HCT116 (cell line): ENCODE measurements around the gene PPIL6. TPM values are rescaled to one million over a fixed set of nuclear protein-coding genes. Genes with fewer than 3 reads are reported as not detected.

ENCODE experiments used
- ATAC-seq: fragments of 200-7000 bp; cut with Tn5 transposase; 2 replicates; pipeline ENCODE4 v1.9.1; 2020; ENCODE audit warnings: mild to moderate bottlenecking, moderate library complexity
- BruUV-seq: library from RNA; stranded (reverse); fragments of 400-500 nt; replicated peaks from 2 replicates; lab custom pipeline; 2021; lab: Mats Ljungman, UMichigan
- CTCF ChIA-PET: fragments of 300-600 bp; sonication (Branson Sonifier 250); formaldehyde crosslinking; loops from one replicate; lab custom pipeline; 2021; ENCODE audit warnings: antibody characterized with exemption; lab: Charles Lee
- POLR2A ChIA-PET: fragments of 300-600, 350-600 bp; sonication (Branson Sonifier 250); formaldehyde crosslinking; loops from one replicate; lab custom pipeline; 2021; ENCODE audit warnings: antibody characterized with exemption; lab: Charles Lee
- RAD21 ChIA-PET, 2 experiments: fragments of 300-600 bp; sonication (Branson Sonifier 250); formaldehyde crosslinking; loops; one replicate each; lab custom pipeline; 2023; ENCODE audit warnings: low total read pairs in 2 of 2; ENCODE audit not compliant: uncharacterized antibody in 2 of 2, unreplicated experiment in 2 of 2, low non-redundant PET in 1 of 2; lab: Charles Lee
- DNase-seq: peaks from one replicate; pipeline ENCODE4 v3.0.0-alpha.2; 2010; ENCODE audit warnings: low read depth, low spot score
- H2AFZ ChIP-seq: fragments of 200-600 bp; shearing (Covaris generic), sonication (generic); 2 replicates; pipeline ENCODE4 v1.6.1; 2017; ENCODE audit warnings: low read depth, mixed run types, mixed read lengths, antibody characterized with exemption, low read length; ENCODE audit not compliant: poor library complexity, severe bottlenecking
- H3K27ac ChIP-seq: 2 replicates; pipeline ENCODE4 v1.5.1; 2012; ENCODE audit warnings: low read depth, low read length
- H3K27me3 ChIP-seq: fragments of 200-600 bp; sonication (generic); 2 replicates; pipeline ENCODE4 v1.6.1; 2016; ENCODE audit warnings: mixed run types, low read length, mixed read lengths; ENCODE audit not compliant: insufficient read depth
- H3K36me3 ChIP-seq, 2 experiments: fragments of 200-500 bp in 1 of 2; fragments of 200-600 bp in 1 of 2; sonication (Bioruptor generic) in 1 of 2; sonication (generic) in 1 of 2; 2 replicates each; pipeline versions ENCODE4 v1.5.1 to v1.6.1; 2014 to 2016; ENCODE audit warnings: low read length in 2 of 2, inconsistent platforms in 1 of 2, mixed read lengths in 1 of 2, mixed run types in 1 of 2; ENCODE audit not compliant: insufficient read depth in 2 of 2, control insufficient read depth in 1 of 2
- H3K4me1 ChIP-seq, 2 experiments: fragments of 200-600 bp in 1 of 2; sonication (generic) in 1 of 2; 2 replicates each; pipeline versions ENCODE4 v1.5.1 to v1.6.1; 2012 to 2017; ENCODE audit warnings: low read length in 2 of 2, inconsistent platforms in 1 of 2, mild to moderate bottlenecking in 1 of 2, mixed read lengths in 1 of 2, mixed run types in 1 of 2, moderate library complexity in 1 of 2; ENCODE audit not compliant: insufficient read depth in 2 of 2, control insufficient read depth in 1 of 2
- H3K4me2 ChIP-seq: fragments of 200-600 bp; sonication (generic); 2 replicates; pipeline ENCODE4 v1.6.1; 2017; ENCODE audit warnings: mixed run types, low read length, mixed read lengths
- H3K4me3 ChIP-seq, 2 experiments: fragments of 200-600 bp in 1 of 2; sonication (generic) in 1 of 2; replicated peaks in 1 of 2; 2 replicates each; pipeline ENCODE4 v1.5.1; 2011 to 2016; ENCODE audit warnings: low read length in 2 of 2, control low read depth in 1 of 2, low read depth in 1 of 2, mild to moderate bottlenecking in 1 of 2, mixed read lengths in 1 of 2, mixed run types in 1 of 2
- H3K79me2 ChIP-seq: fragments of 200-600 bp; sonication (generic); 2 replicates; pipeline ENCODE4 v1.6.1; 2017; ENCODE audit warnings: mild to moderate bottlenecking, mixed run types, low read length, moderate library complexity, mixed read lengths; ENCODE audit not compliant: insufficient read depth
- H3K9ac ChIP-seq: fragments of 200-600 bp; sonication (generic); 2 replicates; pipeline ENCODE4 v1.6.1; 2016; ENCODE audit warnings: low read length, mixed read lengths
- H3K9me2 ChIP-seq: fragments of 200-600 bp; sonication (generic), shearing (Covaris generic); 2 replicates; pipeline ENCODE4 v1.6.1; 2017; ENCODE audit warnings: mixed run types, mild to moderate bottlenecking, moderate library complexity; ENCODE audit not compliant: insufficient read depth
- H3K9me3 ChIP-seq, 2 experiments: fragments of 200-500 bp in 1 of 2; fragments of 200-600 bp in 1 of 2; sonication (Bioruptor generic) in 1 of 2; sonication (generic) in 1 of 2; 2 replicates each; pipeline ENCODE4 v1.6.1; 2014 to 2017; ENCODE audit warnings: low read length in 2 of 2, mixed read lengths in 2 of 2, inconsistent platforms in 1 of 2, low read depth in 1 of 2, mild to moderate bottlenecking in 1 of 2, mixed run types in 1 of 2, moderate library complexity in 1 of 2; ENCODE audit not compliant: control insufficient read depth in 1 of 2, insufficient read depth in 1 of 2
- H4K20me1 ChIP-seq: fragments of 200-600 bp; sonication (generic), shearing (Covaris generic); 2 replicates; pipeline ENCODE4 v1.6.1; 2017; ENCODE audit warnings: mixed run types, mild to moderate bottlenecking, moderate library complexity; ENCODE audit not compliant: insufficient read depth
- CBX3 ChIP-seq: IDR thresholded peaks from 2 replicates; pipeline ENCODE4 v1.6.1; 2012; ENCODE audit warnings: low read depth
- ELF1 ChIP-seq: IDR thresholded peaks from 2 replicates; pipeline ENCODE4 v1.6.1; 2012; ENCODE audit warnings: low read depth, borderline replicate concordance
- EZH2 ChIP-seq: fragments of 200-600 bp; sonication (generic); IDR thresholded peaks from 2 replicates; pipeline ENCODE4 v1.6.1; 2017; ENCODE audit warnings: antibody characterized with exemption, mixed run types
- EZH2phosphoT487 ChIP-seq: fragments of 200-600 bp; IDR thresholded peaks from 2 replicates; pipeline ENCODE4 v1.6.1; 2018; ENCODE audit warnings: antibody characterized with exemption, borderline replicate concordance
- ZBTB33 ChIP-seq: IDR thresholded peaks from 2 replicates; pipeline ENCODE4 v1.6.1; 2011; ENCODE audit warnings: mild to moderate bottlenecking, low read length, moderate library complexity; ENCODE audit not compliant: insufficient replicate concordance; ENCODE audit errors: extremely low read depth
- ZNF274 ChIP-seq: fragments of 200-500 bp; sonication (Bioruptor generic); IDR thresholded peaks from 2 replicates; pipeline ENCODE4 v1.6.1; 2014; ENCODE audit warnings: mild to moderate bottlenecking, low read depth, low read length, inconsistent platforms
- intact Hi-C: fragments of 100-400 bp; cut with micrococcal nuclease; formaldehyde crosslinking; loops from 2 replicates; pipeline ENCODE4 v1.10.0; 2022
- total RNA-seq: library from RNA; stranded (reverse); gene quantifications from one replicate; pipeline ENCODE4 v1.2.1, GENCODE V29; 2021; ENCODE audit not compliant: unreplicated experiment

Gene PPIL6
- total RNA-seq, 1 experiment from 2014 or later = 3.3 TPM

GRCh38 chr6:109456710-109457561, 16.5 kb upstream of the PPIL6 start:
- ChIA-PET CTCF (interaction anchor here (1.2 kb wide), 1 partner anchor 16 kb away, joined by 3 read pairs; the partner anchor contains the start of genes PPIL6 and SMPD2), POLR2A (no interaction called here), RAD21 (no interaction called here)
- Histone ChIP-seq H3K9me3 (no peaks in the 10 kb centered on the region), H3K4me2 (peak overlapping the region; percentile 93), H3K79me2 (no peaks in the 10 kb centered on the region), H3K36me3 (peaks cover 0 to 2% of the 10 kb centered on the region in 2 experiments; a peak in 1 of 4 replicates), H3K4me1 (peaks cover 4 to 43% of the 10 kb centered on the region in 2 experiments; a peak in 3 of 4 replicates), H3K4me3 (peak overlapping the region; percentile 82 to 85; a peak in 3 of 4 replicates), H4K20me1 (no peaks in the 10 kb centered on the region), H3K27ac (no peak overlapping the region), H3K27me3 (no peaks in the 10 kb centered on the region), H2AFZ (no peak overlapping the region), H3K9me2 (no peaks in the 10 kb centered on the region), H3K9ac (no peak overlapping the region)
- ATAC-seq (no peak), DNase-seq (no peak)
- intact Hi-C loops = no loop called here
- no TSS peak for BruUV-seq
- TF ChIP-seq EZH2 = no peak
- TF ChIP-seq ZBTB33 = no peak
- TF ChIP-seq ELF1 = no peak
- no peak for TF ChIP-seq EZH2phosphoT487
- no peak for TF ChIP-seq CBX3
- no peak for TF ChIP-seq ZNF274
